GM18505 (cell line): ENCODE measurements around the gene KIF13A.
"Not testable (repeated sequence)": the region's sequence is repeated elsewhere in the genome, so short reads cannot be mapped to it uniquely, and the experiment has no call there.

ENCODE experiments used
- ATAC-seq: cut with Tn5 transposase; IDR thresholded peaks from one replicate; pipeline ENCODE4 v1.9.1; 2021; ENCODE audit not compliant: unreplicated experiment
- POLR2A ChIP-seq: IDR thresholded peaks from 4 replicates; pipeline ENCODE4 v1.6.1; 2011; ENCODE audit warnings: borderline replicate concordance; ENCODE audit not compliant: insufficient read depth, insufficient read length; ENCODE audit errors: extremely low read depth

Gene KIF13A

GRCh38 chr6:17986656-17987446, 584 bp downstream of the KIF13A start:
- ATAC-seq, result peak; percentile 24
- no peak for TF ChIP-seq POLR2A

GRCh38 chr6:17985934-17986655, 1.3 kb downstream of the KIF13A start:
- no peak for ATAC-seq
- no peak for TF ChIP-seq POLR2A

GRCh38 chr6:17984812-17985670, 2.4 kb downstream of the KIF13A start:
- no peak for ATAC-seq
- TF ChIP-seq POLR2A, result no peak

GRCh38 chr6:17984399-17984798, 3.0 kb downstream of the KIF13A start:
- TF ChIP-seq POLR2A, result no peak
- no peak for ATAC-seq

- TF ChIP-seq POLR2A, result no peak
- no peak for ATAC-seq
These were observed 3.7 kb downstream of the KIF13A start for GRCh38 chr6:17983730-17984129.

- no peak for ATAC-seq
- no peak for TF ChIP-seq POLR2A
These were observed 7.1 kb downstream of the KIF13A start for GRCh38 chr6:17980329-17980728.

GRCh38 chr6:17979479-17979878, 8.0 kb downstream of the KIF13A start:
- TF ChIP-seq POLR2A, result no peak

GRCh38 chr6:17976258-17976657, 11.2 kb downstream of the KIF13A start:
- ATAC-seq, result not testable (repeated sequence)

More at GRCh38 chr6:17979479-17979878, 8.0 kb downstream of the KIF13A start:
- no peak for ATAC-seq

- ATAC-seq, result no peak
- no peak for TF ChIP-seq POLR2A
These were observed 12.7 kb downstream of the KIF13A start for GRCh38 chr6:17974570-17975368.

GRCh38 chr6:17972978-17973622, 14.3 kb downstream of the KIF13A start:
- ATAC-seq, result no peak
- no peak for TF ChIP-seq POLR2A

- TF ChIP-seq POLR2A, result no peak
- no peak for ATAC-seq
These were observed 15.1 kb downstream of the KIF13A start for GRCh38 chr6:17972074-17972952.
